ENCODE measurements around the gene ABHD2.
"Not testable (repeated sequence)": the region's sequence is repeated elsewhere in the genome, so short reads cannot be mapped to it uniquely, and the experiment has no call there.

The ABHD2 gene

GRCh38 chr15:89101302-89102193, 13.3 kb downstream of the ABHD2 start:
- DNase-seq, result peak in 1 of 2 experiments; percentile 36

GRCh38 chr15:89103481-89104171, 15.4 kb downstream of the ABHD2 start:
- no peak for DNase-seq

- DNase-seq, result no peak
Observed at GRCh38 chr15:89104172-89104564, 15.9 kb downstream of the ABHD2 start.

- no peak for DNase-seq
Observed at GRCh38 chr15:89105147-89105546, 16.9 kb downstream of the ABHD2 start.

GRCh38 chr15:89106200-89106599, 17.9 kb downstream of the ABHD2 start:
- DNase-seq, result no peak

GRCh38 chr15:89107984-89108383, 19.7 kb downstream of the ABHD2 start:
- DNase-seq, result no peak

- no peak for DNase-seq
Observed at GRCh38 chr15:89108835-89109234, 20.6 kb downstream of the ABHD2 start.

- DNase-seq, result no peak
Observed at GRCh38 chr15:89109238-89109637, 21.0 kb downstream of the ABHD2 start.

GRCh38 chr15:89110060-89110459, 21.8 kb downstream of the ABHD2 start:
- DNase-seq, result no peak

- DNase-seq, result no peak
Observed at GRCh38 chr15:89111352-89111751, 23.1 kb downstream of the ABHD2 start.

- DNase-seq, result no peak
Observed at GRCh38 chr15:89111961-89112340, 23.7 kb downstream of the ABHD2 start.

- DNase-seq, result no peak
Observed at GRCh38 chr15:89112341-89112971, 24.2 kb downstream of the ABHD2 start.

GRCh38 chr15:89113296-89114024, 25.2 kb downstream of the ABHD2 start:
- peak in 1 of 2 experiments; percentile 32 for DNase-seq

GRCh38 chr15:89114990-89115389, 26.7 kb downstream of the ABHD2 start:
- peak in 1 of 2 experiments; percentile 34 for DNase-seq

GRCh38 chr15:89115547-89115946, 27.3 kb downstream of the ABHD2 start:
- peak; percentile 45 to 61 for DNase-seq

GRCh38 chr15:89116404-89116803, 28.1 kb downstream of the ABHD2 start:
- DNase-seq, result no peak

- no peak for DNase-seq
Observed at GRCh38 chr15:89117790-89118189, 29.5 kb downstream of the ABHD2 start.

GRCh38 chr15:89118481-89118989, 30.3 kb downstream of the ABHD2 start:
- DNase-seq, result no peak

GRCh38 chr15:89119489-89120478, 31.5 kb downstream of the ABHD2 start:
- no peak for DNase-seq

GRCh38 chr15:89120479-89121000, 32.3 kb downstream of the ABHD2 start:
- not testable (repeated sequence) for DNase-seq

- no peak for DNase-seq
Observed at GRCh38 chr15:89121414-89121813, 33.2 kb downstream of the ABHD2 start.

All from cerebellar nuclear complex (tissue), 1 donor.